Gastroesophageal sphincter (tissue), 3 donors: Measurements from ENCODE around the gene XRCC3.

ENCODE experiments used
- EP300 ChIP-seq: sonication (generic); formaldehyde crosslinking; IDR thresholded peaks from one replicate; pipeline ENCODE4 v1.6.1; 2017; ENCODE audit warnings: antibody characterized with exemption, mild to moderate bottlenecking
- POLR2A ChIP-seq, 2 donors: fragments of 450-650 bp; IDR thresholded peaks; one replicate each; pipeline ENCODE4 v1.6.1; 2017; ENCODE audit warnings: antibody characterized with exemption in 2 of 2, mild to moderate bottlenecking in 2 of 2, moderate library complexity in 1 of 2
- POLR2AphosphoS5 ChIP-seq: sonication (generic); formaldehyde crosslinking; IDR thresholded peaks from one replicate; pipeline ENCODE4 v1.6.1; 2017; ENCODE audit warnings: antibody characterized with exemption
- TF ChIP-seq, protein P1 (sequence below), 4 experiments: fragments of 200-600 bp in 2 of 4; fragments of 450-650 bp in 2 of 4; sonication (generic) in 1 of 4; IDR thresholded peaks; one replicate each; pipeline ENCODE4 v1.5.1; 2017 to 2019; ENCODE audit warnings: antibody characterized with exemption in 4 of 4, mild to moderate bottlenecking in 2 of 4, moderate library complexity in 2 of 4

DNA sequence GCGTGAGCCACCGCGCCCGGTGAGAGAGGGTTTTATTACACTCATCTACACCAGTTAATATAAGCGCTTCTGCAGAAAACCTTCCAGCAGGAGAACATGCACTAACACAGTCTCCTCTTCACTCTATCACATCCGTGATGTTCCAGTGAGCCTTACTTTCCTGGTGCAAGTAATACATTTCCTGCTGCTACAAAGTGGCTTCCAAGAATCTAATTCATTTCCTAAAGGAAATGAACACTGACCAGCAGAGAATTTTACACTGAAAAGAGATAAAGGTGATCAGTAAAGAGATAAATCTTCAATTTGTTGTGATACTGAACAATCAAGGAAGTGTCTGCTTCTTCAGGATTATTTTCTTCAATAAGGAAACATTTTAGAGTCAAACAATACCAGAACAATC is 39.8 kb upstream of the XRCC3 start:
- TF ChIP-seq POLR2A (IDR thresholded peaks at IDR 0.05): no peak
- TF ChIP-seq, protein P1, sequence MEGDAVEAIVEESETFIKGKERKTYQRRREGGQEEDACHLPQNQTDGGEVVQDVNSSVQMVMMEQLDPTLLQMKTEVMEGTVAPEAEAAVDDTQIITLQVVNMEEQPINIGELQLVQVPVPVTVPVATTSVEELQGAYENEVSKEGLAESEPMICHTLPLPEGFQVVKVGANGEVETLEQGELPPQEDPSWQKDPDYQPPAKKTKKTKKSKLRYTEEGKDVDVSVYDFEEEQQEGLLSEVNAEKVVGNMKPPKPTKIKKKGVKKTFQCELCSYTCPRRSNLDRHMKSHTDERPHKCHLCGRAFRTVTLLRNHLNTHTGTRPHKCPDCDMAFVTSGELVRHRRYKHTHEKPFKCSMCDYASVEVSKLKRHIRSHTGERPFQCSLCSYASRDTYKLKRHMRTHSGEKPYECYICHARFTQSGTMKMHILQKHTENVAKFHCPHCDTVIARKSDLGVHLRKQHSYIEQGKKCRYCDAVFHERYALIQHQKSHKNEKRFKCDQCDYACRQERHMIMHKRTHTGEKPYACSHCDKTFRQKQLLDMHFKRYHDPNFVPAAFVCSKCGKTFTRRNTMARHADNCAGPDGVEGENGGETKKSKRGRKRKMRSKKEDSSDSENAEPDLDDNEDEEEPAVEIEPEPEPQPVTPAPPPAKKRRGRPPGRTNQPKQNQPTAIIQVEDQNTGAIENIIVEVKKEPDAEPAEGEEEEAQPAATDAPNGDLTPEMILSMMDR (IDR thresholded peaks at IDR 0.05): no peak
- TF ChIP-seq POLR2AphosphoS5: no peak
- TF ChIP-seq EP300: no peak
